CD4-positive, alpha-beta T cell treated with Interleukin-17A for 1 hour (primary cell): ENCODE measurements around the gene FEM1C.

Experiments used
- DNase-seq: peaks from one replicate; pipeline ENCODE4 v3.0.0-alpha.2; 2020

Gene FEM1C, protein sequence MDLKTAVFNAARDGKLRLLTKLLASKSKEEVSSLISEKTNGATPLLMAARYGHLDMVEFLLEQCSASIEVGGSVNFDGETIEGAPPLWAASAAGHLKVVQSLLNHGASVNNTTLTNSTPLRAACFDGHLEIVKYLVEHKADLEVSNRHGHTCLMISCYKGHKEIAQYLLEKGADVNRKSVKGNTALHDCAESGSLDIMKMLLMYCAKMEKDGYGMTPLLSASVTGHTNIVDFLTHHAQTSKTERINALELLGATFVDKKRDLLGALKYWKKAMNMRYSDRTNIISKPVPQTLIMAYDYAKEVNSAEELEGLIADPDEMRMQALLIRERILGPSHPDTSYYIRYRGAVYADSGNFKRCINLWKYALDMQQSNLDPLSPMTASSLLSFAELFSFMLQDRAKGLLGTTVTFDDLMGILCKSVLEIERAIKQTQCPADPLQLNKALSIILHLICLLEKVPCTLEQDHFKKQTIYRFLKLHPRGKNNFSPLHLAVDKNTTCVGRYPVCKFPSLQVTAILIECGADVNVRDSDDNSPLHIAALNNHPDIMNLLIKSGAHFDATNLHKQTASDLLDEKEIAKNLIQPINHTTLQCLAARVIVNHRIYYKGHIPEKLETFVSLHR

DNA sequence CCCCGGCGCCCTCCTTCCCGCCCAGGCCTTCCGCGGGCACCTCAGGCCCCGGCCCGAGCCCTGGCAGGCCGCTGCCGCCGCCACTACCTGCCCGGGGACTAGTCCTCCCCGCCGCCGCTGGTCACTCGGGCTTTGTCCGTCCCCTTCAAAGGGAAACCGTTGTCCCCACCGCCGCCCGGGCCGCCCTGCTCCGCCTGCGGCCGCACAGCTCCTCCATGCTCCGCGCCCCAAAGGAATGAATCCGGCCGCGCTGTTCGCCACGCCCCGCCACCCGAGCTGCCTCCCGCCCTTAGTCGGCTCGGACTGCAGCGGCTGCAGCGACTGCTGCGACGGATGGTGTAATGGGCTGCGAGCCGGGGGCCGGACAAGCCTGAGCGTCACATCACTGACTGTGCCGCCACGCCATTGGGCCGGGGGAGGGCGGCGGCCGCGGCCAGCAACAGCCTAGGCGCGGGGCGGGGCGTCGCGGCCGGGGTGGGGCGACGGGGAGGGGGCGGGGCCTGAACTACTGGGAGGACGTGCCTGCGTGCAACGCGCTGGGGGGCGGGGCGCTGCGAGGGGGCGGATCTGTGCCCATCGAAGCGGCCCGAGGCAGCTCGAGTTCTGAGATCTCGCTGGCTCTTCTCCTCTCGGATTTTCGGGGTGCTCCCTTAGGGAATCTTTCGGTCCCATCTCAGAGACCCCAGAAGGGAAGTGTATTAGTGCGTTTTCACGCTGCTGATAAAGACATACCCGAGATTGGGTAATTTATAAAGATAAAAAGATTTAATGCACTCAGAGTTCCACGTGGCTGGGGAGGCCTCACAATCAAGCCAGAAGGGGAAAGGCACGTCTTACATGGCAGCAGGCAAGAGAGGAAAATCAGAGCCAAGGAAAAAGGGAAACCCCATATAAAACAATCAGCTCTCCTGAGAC, at the start of gene FEM1C:
FEM1C (minus strand) TSS at position 340 of the 915 bp plus-strand sequence. CDS start 1,282 bp downstream, outside the sequence.
- DNase-seq, result peak; percentile 95

DNA sequence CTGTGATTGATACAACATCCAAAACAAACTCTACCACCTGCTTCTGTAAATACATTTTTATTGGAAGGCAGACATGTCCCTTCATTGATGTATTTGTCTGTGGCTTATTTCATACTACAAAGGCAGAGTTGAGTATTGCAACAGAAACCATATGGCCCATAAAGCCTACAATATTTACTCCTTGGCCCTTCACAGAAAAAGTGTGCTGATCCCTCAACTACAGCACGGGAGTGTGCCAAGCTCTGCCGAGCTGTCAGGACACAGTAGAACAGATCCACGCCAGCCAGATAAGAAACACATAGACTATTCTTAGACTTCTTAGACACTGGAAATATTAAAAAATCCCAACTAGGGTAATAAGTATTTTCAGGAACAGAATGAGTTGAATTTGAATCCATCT, 44.5 kb upstream of the FEM1C start:
- DNase-seq, result no peak

DNA sequence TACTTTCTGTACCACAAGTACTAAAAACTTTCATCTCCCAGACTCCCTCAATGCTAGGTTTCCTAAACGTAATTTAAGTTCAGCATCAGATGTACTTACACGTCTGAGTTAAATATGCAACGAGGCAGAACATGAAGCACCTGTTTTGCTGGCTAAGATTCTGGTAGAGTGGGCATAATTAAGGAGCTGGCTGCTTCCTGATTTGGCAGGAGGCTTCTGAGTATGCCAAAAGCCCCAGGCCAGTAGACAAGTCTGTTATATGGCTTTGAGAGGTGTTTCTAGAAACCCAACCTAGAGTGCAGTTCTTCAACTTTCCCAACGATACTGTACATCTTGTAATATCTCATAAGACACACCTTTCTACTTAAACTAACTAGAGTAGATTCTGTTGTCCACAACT, 44.1 kb upstream of the FEM1C start:
- no peak for DNase-seq

DNA sequence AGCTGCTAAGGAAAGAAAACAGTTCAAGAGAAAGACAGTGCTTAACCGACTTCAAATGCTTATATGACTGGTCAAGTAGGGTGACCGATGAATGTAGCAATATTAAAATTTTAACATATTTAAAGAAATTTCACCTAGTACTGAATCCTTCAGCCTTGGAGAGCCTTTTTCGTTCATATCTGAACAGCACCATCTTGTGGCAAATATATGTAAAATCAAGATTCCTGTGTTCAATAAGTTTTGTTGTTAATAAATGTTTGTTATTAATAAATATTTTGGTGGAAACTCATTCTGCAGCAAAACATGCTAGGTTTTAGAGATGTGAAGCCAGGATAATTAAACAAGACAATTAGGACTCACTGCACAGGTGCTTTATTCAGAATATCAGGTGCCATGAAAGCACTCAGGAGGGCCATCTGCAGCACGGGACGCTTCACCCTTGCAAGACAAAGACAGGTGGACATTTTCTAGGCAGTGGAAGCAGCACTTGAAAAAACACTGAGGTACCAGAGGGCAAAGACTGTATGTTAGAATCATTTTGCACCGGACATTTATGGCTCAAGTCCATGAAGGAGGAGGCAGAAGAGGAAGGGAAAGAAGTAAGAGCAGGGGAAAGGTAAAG, 42.1 kb upstream of the FEM1C start:
- peak; percentile 48 for DNase-seq

DNA sequence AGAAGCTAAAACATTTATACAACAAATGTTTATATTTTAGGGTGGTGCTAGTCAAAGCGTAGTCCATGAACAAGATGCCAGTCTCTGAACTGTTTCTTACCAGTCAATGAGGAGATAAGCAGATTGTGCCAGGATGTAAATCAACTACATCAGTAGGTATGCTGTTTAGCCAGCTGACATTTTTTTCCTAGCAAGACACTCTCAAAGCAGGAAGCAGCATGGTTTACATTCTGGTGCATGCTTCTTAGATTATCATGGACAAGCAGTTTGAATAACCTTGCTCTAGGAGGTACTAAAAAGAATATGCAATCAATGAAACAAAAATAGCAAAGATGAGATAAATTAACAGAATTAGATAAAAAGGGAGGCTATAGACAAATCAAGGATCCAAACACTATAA, 40.7 kb upstream of the FEM1C start:
- DNase-seq, result no peak

DNA sequence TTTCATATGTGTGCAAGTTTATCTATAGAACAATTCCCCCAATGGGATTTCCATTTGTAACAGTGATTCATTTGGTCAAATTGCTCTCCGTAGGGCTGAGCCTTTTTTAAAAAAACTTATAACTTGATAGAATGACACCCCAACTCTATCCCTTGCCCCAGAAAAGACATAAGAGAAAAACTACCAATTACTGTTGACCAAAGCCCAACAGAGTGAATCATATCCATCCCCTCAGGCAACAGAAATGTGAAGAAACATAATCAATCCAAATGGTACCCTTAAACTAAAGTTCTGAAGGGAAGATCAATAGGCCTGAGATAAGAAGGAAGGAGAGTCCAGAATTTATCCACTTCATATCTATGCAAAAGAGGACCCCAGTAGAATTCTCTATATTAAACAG, 39.9 kb upstream of the FEM1C start:
- no peak for DNase-seq

DNA sequence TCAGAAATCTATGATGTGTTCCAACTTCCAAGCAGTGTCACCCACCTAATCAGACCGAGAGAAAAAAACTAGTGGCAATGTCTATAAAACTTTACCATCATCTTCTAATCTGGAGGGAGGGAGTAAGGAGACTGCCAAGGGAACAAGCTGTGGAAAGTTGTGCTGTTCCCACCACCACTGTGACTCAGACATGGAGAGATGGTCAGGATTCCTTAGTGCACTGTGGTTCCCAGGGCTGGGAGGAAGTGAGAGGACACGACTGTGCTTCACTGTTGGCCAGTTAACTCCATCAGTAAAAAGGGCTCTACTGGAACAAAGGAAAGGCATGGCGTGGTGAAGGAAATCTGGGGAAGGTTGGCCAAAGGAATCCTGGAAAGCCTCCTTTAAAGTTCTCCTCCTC, 38.9 kb upstream of the FEM1C start:
- DNase-seq, result no peak

DNA sequence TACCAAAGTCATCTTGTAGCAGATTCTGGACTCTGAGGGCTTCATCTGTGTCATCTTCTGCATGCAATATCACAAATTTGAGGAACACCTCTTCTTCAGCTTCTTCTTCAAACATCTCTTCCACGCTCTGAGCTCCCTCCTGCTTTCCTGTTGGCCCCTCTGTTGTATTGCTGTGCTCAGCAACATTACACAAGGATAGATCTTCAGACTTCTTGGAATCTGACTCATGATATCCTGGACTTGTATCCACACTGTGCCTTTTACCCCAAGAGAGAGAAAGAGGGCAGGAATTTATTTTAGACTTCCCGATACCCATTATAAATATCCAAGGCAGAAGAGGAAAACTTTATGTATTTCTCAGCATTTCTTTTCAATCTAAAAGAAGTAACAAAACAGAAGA, 36.4 kb upstream of the FEM1C start:
- no peak for DNase-seq

DNA sequence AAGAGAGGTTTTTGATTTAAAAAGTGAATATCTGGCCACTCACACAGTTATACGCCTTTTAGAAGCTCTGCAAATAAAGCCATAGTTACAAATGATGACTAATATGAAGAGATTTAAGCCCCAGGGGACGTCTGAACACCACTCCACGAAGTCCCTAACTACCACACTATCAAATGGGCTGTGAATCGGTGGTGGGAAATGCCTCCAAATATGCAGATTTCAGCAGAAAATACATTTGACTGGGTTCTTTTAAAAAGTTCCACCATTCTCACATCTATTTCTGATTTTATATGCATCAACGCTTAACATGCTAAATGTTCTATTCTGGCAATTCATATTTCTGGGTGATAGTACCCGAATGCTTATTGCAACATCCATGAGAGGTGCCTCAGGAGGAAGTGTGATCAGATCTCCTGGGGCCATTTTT, 35.2 kb upstream of the FEM1C start:
- DNase-seq, result no peak

DNA sequence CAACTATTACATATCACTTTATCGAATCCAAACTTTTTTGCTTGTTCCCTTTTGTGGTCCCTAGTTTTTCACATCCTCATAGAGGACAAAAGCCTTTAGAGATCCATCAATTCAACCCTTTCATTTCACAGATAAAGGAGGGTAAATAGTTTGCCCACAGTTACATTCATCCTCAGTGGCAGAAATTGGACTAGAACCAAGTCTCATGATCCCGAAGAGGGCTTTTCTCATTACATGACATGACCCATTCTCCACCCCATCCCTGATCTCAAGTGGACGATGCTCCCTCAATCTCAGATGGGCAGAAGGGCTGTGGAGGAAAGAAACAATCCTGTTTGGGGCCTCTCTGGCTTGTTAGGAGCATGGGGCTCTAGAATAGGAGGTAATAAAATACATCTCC, 34.6 kb upstream of the FEM1C start:
- no peak for DNase-seq

DNA sequence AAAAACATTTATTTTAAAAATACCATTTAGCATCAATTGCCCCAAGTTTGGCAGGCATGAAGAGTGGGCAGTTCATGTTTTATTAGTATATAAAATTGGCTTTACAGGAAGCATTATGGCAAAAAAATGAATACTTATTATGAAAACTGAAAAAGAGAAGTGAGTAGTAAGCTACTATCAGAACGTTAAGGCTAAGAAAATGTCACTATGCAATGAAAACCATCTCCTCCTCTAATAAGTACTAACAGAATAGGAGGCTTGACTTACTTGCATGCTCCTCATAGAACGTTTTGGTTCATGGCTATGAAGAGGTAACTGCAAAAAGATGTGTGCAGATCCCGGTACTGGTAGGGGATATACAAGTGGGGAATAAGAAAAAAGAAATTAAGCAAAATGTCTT, 34.1 kb upstream of the FEM1C start:
- DNase-seq, result no peak

DNA sequence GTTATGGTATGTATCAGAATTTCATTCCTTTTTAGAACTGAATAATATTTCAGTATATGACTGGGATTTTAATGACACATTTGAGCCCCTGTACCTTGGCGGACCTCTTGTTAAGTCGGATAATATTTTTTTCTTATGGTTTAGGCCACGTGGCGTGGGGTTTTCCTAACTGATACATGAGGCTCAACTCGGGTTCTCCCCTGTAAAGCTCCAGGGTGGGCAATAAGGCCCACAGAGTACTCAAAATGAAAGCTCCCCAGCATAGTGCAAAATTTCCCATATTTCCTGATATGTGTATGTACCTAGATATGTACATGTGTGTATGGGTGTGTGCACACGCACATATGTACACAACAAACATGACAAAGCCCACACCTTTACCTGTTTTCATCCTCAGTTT, 33.2 kb upstream of the FEM1C start:
- no peak for DNase-seq

DNA sequence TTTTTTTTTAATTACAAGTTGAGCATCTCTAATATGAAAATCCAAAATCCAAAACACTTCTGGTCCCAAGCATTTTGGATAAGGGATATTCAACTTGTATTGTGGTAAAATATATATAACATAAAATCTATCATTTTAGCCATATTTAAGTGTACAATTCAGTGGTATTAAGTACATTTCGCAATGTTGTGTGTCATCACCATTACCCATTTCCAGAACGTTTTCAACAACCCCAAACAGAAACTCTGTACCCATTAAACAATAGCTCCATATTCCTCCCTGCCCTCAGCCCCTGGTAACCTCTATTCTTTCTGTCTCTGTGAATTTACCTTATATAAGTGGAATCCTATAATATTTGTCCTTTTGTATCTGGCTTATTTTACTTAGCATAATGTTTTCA, 32.8 kb upstream of the FEM1C start:
- no peak for DNase-seq

DNA sequence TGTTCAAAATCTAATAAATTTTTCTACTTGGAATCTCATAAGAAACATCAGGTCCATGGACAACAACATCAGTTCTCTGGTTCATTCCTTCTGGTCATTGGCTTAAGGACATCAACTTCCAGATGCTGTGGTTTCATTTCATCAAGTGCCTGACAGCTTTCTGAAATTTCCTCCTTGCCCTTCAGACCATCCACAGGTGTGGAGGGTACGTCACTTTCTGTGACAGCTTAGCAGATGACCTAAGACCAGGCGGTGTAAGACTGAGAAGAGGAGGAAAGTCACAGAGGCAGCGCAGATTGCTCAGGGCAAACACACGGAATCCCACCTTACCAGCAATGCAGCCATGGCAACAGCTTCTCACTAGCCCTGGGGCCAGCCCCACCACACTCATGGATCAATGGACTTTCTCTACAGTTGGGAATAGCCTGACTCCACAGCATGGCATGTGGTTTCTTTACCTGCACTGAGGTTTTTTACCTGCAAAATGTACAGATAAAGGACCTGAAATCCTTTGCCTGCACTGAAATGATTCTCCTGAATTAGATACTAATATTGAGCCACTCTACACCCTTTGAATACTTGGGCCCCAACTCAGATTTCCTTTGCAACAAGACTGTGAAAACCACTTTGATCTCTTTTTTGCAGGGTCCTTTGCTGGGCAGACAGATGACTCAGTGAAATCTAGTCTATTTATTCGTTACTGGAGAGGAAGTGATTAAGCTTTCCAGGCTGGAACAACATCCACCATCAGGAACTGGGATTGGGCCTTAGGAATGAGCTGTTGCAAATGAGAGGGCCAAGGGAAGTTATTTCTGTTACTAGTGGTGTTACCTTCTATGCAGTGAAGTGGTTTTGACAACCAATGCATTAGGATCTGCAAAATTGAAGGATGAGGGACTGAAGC, 30.8 kb upstream of the FEM1C start:
- no peak for DNase-seq

DNA sequence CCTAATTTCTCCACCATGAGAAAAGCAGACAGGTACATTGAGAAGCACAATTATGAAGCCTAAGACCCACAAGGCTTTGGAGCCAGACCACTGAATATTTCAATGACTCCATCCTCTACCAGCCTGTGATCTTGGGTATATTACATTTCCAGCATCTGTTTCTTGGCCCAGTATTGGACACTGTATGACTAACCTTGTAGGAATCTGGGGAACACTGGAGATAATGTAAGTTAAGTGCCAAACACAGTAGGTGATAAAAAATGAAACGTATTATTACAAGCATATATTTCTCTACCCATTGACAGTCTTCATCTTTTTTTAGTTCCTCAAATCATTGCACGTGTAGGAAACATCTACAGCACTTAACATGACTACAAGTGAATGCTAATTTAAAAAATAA, 28.6 kb upstream of the FEM1C start:
- DNase-seq, result no peak

DNA sequence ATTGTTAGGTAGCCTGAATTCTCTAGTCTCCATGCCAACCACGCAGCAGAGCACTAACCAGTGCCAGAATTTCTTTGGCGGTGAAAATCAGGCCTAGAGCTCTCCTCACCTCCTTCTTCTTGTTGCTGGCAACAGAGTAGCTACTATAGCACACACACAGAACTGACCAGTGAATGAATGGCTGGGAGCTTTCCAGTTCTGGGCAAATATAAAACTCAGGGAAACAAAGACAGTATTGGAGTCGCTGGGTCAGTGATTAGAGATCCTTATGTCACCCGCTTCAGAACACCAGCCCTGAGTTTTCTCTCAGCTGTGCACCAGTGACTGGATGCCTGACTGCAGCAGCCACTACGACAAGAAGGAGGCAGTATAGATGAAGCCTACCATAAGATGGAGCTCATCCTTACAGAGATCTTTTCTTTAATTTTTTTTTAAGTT, 26.9 kb upstream of the FEM1C start:
- no peak for DNase-seq

DNA sequence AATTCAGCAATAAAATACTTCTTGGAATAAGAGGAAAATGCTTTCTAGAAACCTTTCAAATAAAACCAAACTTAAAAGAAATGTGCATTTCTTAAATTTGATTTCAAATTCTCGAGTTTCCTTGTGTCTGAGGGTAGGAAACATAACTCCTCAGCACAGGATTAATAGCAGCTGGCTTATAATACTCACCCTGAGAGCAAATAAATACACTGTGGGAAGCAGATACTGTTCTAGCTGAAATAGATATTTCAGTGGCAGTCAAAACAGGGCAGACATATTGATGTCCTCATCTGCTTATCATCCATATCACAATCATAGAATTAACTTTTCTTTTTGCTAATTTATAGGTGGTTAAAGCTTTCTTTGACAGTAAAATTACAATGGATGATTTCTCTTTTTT, 24.1 kb upstream of the FEM1C start:
- DNase-seq, result no peak

DNA sequence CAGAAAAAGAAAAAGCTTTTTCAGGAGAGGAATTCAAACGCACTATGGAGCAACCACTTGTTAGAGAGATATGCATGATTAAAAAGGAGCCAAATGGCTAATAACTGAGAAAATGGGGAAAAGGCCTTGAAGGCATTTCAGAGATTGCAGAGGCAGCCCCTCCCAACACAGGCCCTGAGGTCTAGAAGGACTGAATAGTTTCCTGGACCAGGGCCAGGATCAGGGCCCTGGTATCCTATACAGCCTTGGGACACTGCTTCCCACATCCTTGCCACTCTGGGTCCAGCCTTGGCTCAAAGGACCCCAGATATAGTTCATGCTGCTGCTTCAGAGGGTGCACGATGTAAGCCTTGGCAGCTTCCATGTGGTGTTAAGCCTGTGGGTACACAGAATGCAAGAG, 20.7 kb upstream of the FEM1C start:
- DNase-seq, result no peak

DNA sequence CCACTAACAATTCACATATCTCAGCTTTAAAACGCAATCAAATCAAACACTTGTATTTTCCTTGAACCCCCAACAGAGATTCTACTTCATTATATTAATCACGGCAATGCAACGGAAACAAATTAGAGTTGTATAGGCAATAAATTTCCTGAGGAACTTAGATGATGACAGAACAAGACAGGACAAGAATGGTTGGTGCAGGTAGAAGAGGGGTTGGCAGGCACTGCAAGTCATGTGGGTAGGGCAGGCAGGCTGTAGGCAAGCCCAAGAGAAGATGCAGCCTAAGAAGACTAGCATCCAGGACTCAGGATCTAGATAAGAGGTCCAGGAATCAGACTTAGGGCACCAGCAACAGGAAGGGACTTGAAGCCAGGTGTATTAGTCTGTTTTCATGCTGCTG, 16.6 kb upstream of the FEM1C start:
- DNase-seq, result no peak

DNA sequence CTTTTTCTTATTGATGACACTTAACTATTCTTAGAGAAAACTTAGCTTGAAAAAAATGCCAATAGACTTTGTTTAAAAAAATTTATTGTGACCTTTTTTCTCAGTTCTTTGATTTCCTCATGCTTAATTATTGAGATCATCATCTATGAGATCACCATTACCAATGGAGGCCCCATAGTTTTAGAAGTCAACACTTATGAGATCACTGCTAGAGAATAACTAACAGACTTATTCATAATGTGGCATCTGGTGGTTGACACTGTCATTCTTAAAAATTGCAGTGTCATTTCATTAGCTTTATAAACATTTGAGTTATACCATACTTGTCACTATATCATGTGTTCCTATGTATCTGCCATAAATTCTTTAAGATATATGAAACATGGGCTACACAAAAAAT, 14.9 kb upstream of the FEM1C start:
- no peak for DNase-seq

DNA sequence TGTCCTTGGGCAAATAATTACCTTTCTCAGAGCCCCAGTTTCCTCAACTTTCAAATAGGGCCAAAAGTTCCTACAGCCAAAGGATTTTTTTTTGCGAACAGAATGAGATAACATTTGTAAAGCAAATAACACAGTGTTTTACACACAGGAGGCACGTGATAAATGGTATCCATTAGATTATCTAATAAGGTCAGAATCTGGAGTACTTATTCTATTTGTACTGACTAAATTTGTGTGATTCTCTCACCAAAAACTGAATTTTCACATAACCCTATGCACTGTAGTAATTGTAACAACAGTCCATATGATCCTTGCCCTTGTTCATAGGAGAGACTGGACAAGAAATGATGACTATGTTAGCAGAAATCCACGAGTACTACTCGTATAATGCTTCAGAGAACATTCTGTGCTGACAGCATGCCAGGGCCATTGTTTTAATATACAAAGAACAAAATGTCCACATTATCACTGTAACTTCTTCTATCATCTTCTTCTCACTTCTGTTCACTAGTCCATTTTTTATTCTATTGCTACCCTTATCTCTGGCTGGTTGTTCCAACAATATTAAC, 13.9 kb upstream of the FEM1C start:
- no peak for DNase-seq
